ENCODE measurements around the gene CYP2W1. TPM values are rescaled to one million over a fixed set of nuclear protein-coding genes. Genes with fewer than 3 reads are reported as not detected.
"Not testable (repeated sequence)": the region's sequence is repeated elsewhere in the genome, so short reads cannot be mapped to it uniquely, and the experiment has no call there.

The CYP2W1 gene, protein sequence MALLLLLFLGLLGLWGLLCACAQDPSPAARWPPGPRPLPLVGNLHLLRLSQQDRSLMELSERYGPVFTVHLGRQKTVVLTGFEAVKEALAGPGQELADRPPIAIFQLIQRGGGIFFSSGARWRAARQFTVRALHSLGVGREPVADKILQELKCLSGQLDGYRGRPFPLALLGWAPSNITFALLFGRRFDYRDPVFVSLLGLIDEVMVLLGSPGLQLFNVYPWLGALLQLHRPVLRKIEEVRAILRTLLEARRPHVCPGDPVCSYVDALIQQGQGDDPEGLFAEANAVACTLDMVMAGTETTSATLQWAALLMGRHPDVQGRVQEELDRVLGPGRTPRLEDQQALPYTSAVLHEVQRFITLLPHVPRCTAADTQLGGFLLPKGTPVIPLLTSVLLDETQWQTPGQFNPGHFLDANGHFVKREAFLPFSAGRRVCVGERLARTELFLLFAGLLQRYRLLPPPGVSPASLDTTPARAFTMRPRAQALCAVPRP
- polyA plus RNA-seq = not detected

DNA sequence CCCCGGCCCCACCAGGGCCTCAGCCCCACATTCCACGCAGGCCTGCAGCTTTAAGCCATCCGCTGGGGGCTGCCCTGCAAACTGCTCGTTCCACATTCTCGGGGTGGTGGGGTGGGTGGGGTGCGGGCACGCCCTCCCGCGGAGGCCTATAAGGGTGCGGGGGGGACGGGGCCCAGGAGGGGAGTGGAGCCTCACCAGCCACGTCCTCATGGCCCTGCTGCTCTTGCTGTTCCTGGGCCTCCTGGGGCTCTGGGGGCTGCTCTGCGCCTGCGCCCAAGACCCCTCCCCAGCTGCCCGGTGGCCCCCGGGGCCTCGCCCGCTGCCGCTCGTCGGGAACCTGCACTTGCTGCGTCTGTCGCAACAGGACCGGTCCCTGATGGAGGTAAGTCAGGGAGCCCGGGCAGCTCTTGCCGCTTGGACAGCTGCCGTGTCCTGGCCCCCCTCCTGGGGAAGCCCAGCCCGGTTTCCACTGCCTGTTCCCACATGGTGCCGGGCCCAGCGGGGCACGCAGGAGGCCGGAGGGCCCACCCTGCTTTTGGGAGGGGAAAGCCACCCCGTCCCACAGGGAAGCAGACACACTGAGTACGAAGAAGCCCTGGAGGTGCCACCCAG lies at the start of gene CYP2W1:
Gene CYP2W1, plus strand, starts transcription at position 178 of the 612 bp plus-strand sequence. Its CDS starts 31 bp downstream, at position 209.
- peaks cover 0 to 2% (median 0%) of the 10 kb centered on the region in 3 donors for H3K27me3 Mint-ChIP-seq (ENCODE audit: low read depth in 3 of 3)
- no peak within 1 kb of the TSS for H3K27ac Mint-ChIP-seq
- no peaks in the 10 kb centered on the region for H3K9me3 Mint-ChIP-seq
- H3K4me3 Mint-ChIP-seq = no peak within 1 kb of the TSS
- H3K36me3 Mint-ChIP-seq = no peaks in the 10 kb centered on the region
- no peaks in the 10 kb centered on the region for H3K4me1 Mint-ChIP-seq
- no peak for DNase-seq

GRCh38 chr7:934469-935163 lies 48.4 kb upstream of the CYP2W1 start:
- Mint-ChIP-seq H3K9me3 (no peaks in the 10 kb centered on the region), H3K27ac (peak overlapping the region in 1 of 6 donors; percentile 80), H3K27me3 (ENCODE audit: low read depth in 3 of 3) (peaks cover 7 to 10% (median 10%) of the 10 kb centered on the region in 3 donors), H3K4me3 (no peak overlapping the region), H3K36me3 (peaks cover 0 to 8% (median 0%) of the 10 kb centered on the region in 3 donors), H3K4me1 (peaks cover 32 to 44% of the 10 kb centered on the region in 2 donors)
- no peak for DNase-seq

GRCh38 chr7:935164-935873 lies 47.7 kb upstream of the CYP2W1 start:
- Mint-ChIP-seq H3K4me3 (no peak overlapping the region), H3K27ac (peak overlapping the region in 1 of 6 donors; percentile 75), H3K36me3 (peaks cover 0 to 10% (median 0%) of the 10 kb centered on the region in 3 donors), H3K4me1 (peaks cover 32 to 44% of the 10 kb centered on the region in 2 donors), H3K9me3 (no peaks in the 10 kb centered on the region), H3K27me3 (ENCODE audit: low read depth in 3 of 3) (peaks cover 2 to 6% (median 4%) of the 10 kb centered on the region in 3 donors)
- no peak for DNase-seq

- H3K9me3 Mint-ChIP-seq = no peaks in the 10 kb centered on the region
- peak overlapping the region in 5 of 6 donors; percentile 59 to 84 (median 78) for H3K27ac Mint-ChIP-seq
- H3K4me1 Mint-ChIP-seq = peaks cover 37 to 44% of the 10 kb centered on the region in 2 donors
- H3K36me3 Mint-ChIP-seq = peaks cover 0 to 10% (median 0%) of the 10 kb centered on the region in 3 donors
- no peak overlapping the region for H3K4me3 Mint-ChIP-seq
- DNase-seq = no peak
- peaks cover 2 to 6% (median 4%) of the 10 kb centered on the region in 3 donors for H3K27me3 Mint-ChIP-seq (ENCODE audit: low read depth in 3 of 3)
Observed at GRCh38 chr7:935874-936385, 47.1 kb upstream of the CYP2W1 start.

DNA sequence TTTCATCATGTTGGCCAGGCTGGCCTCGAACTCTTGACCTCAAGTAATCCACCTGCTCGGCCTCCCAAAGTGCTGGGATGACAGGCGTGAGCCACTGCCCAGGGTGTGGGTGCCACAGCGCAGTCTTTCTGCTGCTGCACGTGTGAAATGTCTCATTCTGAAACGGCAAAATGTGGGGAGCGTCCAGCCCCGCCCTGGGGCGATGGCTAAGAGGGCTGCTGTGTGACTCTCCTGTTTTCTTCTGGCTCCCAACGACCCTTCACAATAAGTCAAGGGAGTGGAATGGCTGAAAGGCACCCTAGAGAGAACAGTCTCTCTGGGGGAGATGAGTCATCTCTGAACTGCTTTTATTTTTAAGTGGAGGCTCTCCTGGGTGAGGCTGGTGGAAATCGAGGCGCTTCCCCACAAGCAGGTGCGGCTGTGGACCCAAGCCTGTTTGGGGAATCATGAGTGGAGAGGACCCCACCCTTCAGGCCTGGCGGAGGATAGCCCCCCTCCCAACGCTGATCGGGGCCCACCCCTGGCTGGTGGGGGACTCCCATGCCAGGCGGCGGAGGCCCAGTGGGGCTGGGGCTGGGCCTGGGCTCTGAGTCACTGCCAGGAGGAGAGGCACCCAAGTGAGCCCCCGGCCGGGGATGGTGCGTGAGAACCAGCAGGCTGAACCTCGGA lies 46.5 kb upstream of the CYP2W1 start:
- Mint-ChIP-seq H3K27me3 (ENCODE audit: low read depth in 3 of 3) (peaks cover 2 to 6% (median 4%) of the 10 kb centered on the region in 3 donors), H3K36me3 (peaks cover 0 to 10% (median 2%) of the 10 kb centered on the region in 3 donors), H3K27ac (peak overlapping the region; percentile 34 to 84 (median 76)), H3K4me3 (peak overlapping the region in 2 of 5 donors; percentile 31 to 58), H3K9me3 (no peaks in the 10 kb centered on the region), H3K4me1 (peaks cover 39 to 41% of the 10 kb centered on the region in 2 donors)
- DNase-seq = no peak

- peaks cover 0 to 6% (median 4%) of the 10 kb centered on the region in 3 donors for H3K27me3 Mint-ChIP-seq (ENCODE audit: low read depth in 3 of 3)
- peaks cover 42 to 43% of the 10 kb centered on the region in 2 donors for H3K4me1 Mint-ChIP-seq
- H3K4me3 Mint-ChIP-seq = no peak overlapping the region
- H3K27ac Mint-ChIP-seq = peak overlapping the region in 4 of 6 donors; percentile 20 to 74 (median 65)
- no peaks in the 10 kb centered on the region for H3K9me3 Mint-ChIP-seq
- DNase-seq = no peak
- H3K36me3 Mint-ChIP-seq = peaks cover 0 to 6% (median 5%) of the 10 kb centered on the region in 3 donors
Observed at GRCh38 chr7:937856-938484, 45.0 kb upstream of the CYP2W1 start.

GRCh38 chr7:938546-939185 lies 44.3 kb upstream of the CYP2W1 start:
- H3K4me1 Mint-ChIP-seq = peaks cover 42 to 43% of the 10 kb centered on the region in 2 donors
- H3K27ac Mint-ChIP-seq = peak overlapping the region in 4 of 6 donors; percentile 28 to 74 (median 65)
- H3K27me3 Mint-ChIP-seq (ENCODE audit: low read depth in 3 of 3) = peaks cover 0 to 6% (median 4%) of the 10 kb centered on the region in 3 donors
- no peak overlapping the region for H3K4me3 Mint-ChIP-seq
- DNase-seq = no peak
- H3K9me3 Mint-ChIP-seq = no peaks in the 10 kb centered on the region
- H3K36me3 Mint-ChIP-seq = peaks cover 0 to 6% (median 5%) of the 10 kb centered on the region in 3 donors

GRCh38 chr7:939843-940242 lies 43.1 kb upstream of the CYP2W1 start:
- Mint-ChIP-seq H3K27ac (peak overlapping the region; percentile 50 to 89 (median 80)), H3K4me3 (peak overlapping the region; percentile 22 to 60 (median 48)), H3K4me1 (peaks cover 43 to 46% of the 10 kb centered on the region in 2 donors), H3K9me3 (no peaks in the 10 kb centered on the region), H3K36me3 (peaks cover 0 to 8% (median 5%) of the 10 kb centered on the region in 3 donors), H3K27me3 (ENCODE audit: low read depth in 3 of 3) (peaks cover 0 to 6% (median 4%) of the 10 kb centered on the region in 3 donors)
- peak; percentile 42 to 60 (median 49) for DNase-seq

DNA sequence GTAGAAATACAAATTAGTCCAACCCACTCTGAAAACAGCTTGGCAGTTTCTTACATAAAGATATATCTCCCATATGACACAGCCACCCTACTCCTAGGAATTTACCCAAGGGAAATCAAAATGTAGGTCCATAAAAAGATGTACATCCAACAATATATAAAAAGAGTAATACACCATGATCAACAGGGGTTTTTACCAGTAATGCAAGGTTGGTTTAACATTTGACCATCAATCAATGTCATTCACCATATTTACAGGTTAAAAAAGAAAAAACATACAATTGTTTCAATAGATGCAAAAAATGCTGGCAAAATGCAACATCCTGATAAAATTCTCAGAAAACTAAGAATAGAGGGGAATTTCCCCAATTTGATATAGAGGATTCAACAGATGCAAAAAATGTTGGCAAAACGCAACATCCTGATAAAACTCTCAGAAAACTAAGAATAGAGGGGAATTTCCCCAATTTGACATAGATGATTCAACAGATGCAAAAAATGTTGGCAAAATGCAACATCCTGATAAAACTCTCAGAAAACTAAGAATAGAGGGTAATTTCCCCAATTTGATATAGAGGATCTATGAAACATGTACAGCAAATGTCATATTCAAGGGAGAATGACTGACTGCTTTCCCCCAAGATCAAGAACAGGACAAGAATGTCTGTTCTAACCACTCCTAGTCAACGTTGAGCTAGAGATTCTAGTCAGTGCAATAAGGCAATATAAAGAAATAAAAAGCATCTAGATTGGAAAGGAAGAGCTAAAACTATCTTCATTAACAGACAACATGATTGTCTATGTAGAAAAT lies 42.2 kb upstream of the CYP2W1 start:
- H3K27me3 Mint-ChIP-seq (ENCODE audit: low read depth in 3 of 3) = peaks cover 0 to 6% (median 4%) of the 10 kb centered on the region in 3 donors
- no peak for DNase-seq
- H3K36me3 Mint-ChIP-seq = peaks cover 0 to 9% (median 5%) of the 10 kb centered on the region in 3 donors
- peak overlapping the region; percentile 34 to 89 (median 78) for H3K27ac Mint-ChIP-seq
- peaks cover 42 to 49% of the 10 kb centered on the region in 2 donors for H3K4me1 Mint-ChIP-seq
- H3K4me3 Mint-ChIP-seq = no peak overlapping the region
- H3K9me3 Mint-ChIP-seq = no peaks in the 10 kb centered on the region

DNA sequence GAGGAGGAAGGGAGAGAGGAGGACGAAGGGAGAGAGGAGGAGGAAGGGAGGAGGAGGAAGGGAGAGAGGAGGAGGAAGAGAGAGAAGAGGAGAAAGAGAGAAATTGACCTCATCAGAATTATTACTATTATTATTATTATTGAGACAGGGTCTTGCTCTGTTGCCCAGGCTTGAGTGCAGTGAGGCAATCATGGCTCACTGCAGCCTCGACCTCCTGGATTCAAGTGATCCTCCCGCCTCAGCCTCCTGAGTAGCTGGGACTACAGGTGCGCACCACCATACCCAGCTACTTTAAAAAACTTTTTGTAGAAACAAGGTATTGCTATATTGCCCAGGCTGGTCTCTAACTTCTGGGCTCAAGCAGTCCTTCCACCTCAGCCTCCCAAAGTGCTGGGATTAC lies 39.2 kb upstream of the CYP2W1 start:
- Mint-ChIP-seq H3K27ac (peak overlapping the region in 1 of 6 donors; percentile 61), H3K4me1 (peaks cover 36 to 43% of the 10 kb centered on the region in 2 donors)
- H3K9me3 Mint-ChIP-seq; H3K4me3 Mint-ChIP-seq; H3K27me3 Mint-ChIP-seq (ENCODE audit: low read depth in 3 of 3); H3K36me3 Mint-ChIP-seq; DNase-seq: not testable (repeated sequence)

DNA sequence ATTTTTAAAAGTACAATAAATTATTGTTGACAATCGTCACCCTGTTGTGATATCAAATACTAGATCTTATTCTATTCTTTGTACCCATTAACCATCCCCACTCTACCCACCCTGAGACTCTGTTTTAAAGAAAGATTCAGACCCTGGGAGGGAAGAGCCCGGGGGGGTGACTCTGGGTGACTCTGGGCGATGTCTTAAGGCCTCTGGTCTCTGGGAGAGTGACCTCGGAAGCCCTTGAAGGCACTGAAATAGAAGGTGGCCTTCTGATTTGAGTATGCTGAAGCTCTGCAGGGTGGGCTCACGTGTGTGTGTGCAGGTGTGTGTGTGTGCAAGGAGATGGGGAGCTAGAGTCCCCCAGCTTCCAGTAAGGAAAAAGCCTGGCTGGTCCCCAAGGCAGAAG lies 38.2 kb upstream of the CYP2W1 start:
- no peak for DNase-seq
- no peaks in the 10 kb centered on the region for H3K9me3 Mint-ChIP-seq
- H3K27me3 Mint-ChIP-seq (ENCODE audit: low read depth in 3 of 3) = peaks cover 0 to 8% (median 3%) of the 10 kb centered on the region in 3 donors
- peaks cover 0 to 9% (median 4%) of the 10 kb centered on the region in 3 donors for H3K36me3 Mint-ChIP-seq
- H3K27ac Mint-ChIP-seq = peak overlapping the region in 4 of 6 donors; percentile 25 to 56 (median 48)
- H3K4me1 Mint-ChIP-seq = peaks cover 39 to 44% of the 10 kb centered on the region in 2 donors
- H3K4me3 Mint-ChIP-seq = no peak overlapping the region
